GM12873 (cell line): ENCODE data around the gene NKX1-1.

Experiments
- TF ChIP-seq, protein P1 (sequence below): IDR thresholded peaks from 2 replicates; pipeline ENCODE4 v1.5.1; 2012; ENCODE audit warnings: low read depth, mild to moderate bottlenecking, moderate library complexity, low read length, control low read depth; ENCODE audit not compliant: insufficient read depth; ENCODE audit errors: missing control alignments

Gene NKX1-1

DNA sequence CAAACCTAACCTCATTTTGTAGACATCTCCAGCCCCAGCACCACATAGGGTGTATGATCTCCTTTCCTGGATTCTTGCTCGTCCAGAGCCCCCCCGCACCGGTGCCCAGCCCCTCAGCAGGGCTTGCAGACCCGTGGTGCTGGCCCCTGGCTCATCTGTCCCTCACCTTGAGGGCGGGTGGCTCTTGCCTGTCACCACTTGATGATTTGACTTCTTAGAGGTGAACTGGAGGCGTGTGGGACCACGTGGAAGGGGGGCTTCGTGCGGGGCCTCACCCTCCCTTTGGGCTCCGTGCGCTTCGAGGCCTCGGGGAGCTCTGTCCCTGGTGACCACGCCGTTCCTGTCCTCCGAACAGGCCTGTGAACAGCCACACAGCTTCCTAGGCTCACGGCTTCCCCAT is 43.7 kb downstream of the NKX1-1 start:
- TF ChIP-seq, protein P1, sequence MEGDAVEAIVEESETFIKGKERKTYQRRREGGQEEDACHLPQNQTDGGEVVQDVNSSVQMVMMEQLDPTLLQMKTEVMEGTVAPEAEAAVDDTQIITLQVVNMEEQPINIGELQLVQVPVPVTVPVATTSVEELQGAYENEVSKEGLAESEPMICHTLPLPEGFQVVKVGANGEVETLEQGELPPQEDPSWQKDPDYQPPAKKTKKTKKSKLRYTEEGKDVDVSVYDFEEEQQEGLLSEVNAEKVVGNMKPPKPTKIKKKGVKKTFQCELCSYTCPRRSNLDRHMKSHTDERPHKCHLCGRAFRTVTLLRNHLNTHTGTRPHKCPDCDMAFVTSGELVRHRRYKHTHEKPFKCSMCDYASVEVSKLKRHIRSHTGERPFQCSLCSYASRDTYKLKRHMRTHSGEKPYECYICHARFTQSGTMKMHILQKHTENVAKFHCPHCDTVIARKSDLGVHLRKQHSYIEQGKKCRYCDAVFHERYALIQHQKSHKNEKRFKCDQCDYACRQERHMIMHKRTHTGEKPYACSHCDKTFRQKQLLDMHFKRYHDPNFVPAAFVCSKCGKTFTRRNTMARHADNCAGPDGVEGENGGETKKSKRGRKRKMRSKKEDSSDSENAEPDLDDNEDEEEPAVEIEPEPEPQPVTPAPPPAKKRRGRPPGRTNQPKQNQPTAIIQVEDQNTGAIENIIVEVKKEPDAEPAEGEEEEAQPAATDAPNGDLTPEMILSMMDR, result no peak

DNA sequence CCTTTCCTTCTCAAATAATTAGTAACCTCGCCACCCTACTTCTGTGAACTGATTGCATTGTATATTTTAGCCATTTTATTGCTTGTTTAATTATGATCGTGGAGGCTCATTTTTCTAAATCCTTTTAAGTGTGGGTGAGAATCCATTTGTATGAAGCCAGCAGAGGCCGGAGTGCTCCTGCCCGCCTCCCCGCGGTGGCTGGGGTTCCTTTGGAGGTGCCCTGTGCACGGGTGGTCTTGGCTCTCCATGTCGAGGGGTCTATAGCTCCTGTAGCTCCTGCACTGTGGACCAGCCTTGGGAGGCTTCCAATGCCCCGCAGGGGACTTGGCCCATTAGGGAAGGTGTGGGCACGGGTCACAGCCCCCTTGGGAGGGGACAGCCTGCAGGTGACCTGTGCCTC is 44.2 kb downstream of the NKX1-1 start:
- TF ChIP-seq, protein P1, result no peak

DNA sequence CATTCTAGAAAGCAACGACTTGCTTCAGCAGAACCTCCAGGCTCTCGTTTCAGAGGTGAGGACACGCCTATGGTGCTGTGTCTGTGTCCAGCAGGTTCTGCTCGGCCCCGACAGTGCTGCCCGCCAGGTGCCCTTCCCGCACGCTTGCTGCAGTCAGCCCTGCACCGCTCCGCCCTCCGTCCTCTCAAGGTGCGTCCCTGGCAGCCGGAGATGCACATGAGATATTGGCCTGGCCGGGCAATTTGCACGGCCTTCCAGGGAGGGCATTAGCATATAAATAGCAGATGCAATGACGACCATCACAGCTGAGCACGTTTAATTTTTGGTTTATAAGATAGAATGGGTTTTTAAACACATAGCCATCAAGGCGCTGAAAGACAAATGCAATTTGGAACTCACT is 44.8 kb downstream of the NKX1-1 start:
- TF ChIP-seq, protein P1, result no peak

DNA sequence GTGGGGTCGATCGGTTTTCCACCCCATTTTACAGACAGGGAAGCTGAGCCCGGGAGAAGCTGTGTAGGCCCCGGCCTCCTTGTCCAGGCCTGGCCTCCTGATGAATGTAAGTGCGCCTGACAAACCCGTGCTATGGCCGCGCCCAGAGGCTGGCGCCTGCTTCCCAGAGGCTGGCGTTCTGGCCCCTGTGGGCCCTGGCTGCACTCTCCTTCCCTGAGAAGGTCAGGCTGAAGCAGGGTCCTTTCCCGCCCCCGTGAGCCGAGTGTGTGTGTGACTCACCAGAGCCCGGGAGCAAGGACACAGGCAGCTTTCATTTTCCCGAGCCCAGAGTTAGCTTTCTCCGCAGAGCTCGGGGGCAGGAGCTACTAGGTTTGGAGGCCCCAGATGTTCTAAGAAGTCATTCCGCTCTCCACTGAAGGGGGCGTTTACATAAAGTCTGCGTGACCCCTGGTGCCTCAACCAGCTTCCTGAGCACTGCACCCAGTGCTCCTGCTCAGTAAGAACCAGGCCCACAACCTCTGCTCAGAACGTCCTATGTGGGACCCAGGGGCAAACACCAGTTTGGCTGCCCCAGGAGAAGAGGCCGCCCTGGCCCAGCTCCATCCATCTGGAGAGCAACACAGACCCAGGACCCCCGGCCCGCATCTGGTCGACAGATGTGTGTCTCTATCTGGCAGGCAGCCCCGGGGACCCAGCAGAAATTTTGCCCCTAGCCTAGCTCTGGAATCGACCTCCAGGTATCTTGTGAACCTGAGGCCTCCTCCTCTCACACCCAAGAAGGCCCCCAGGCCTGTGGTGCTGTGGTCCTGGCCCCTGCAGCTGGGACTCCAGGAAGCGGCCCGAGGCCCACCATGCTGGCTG is 45.6 kb downstream of the NKX1-1 start:
- TF ChIP-seq, protein P1, result no peak

DNA sequence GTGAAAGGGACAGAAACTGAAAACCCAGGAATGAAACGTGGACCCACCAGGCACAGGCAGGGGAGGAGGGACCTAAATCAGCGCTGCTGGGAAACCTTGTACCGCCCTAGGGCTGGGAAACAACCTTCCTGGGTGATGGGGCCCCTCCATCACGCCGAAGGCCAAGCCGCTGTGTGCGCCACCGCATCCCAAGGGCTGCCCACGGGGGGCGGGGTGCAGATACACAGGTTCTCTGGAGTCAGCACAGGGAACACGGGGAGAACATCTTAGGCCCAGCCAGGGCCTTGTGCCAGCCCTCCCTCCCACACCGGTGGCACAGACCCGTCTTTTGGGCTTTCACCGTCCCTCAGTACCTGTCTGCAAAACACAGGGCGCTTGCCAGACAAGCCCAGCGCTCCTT is 46.3 kb downstream of the NKX1-1 start:
- TF ChIP-seq, protein P1, result no peak

DNA sequence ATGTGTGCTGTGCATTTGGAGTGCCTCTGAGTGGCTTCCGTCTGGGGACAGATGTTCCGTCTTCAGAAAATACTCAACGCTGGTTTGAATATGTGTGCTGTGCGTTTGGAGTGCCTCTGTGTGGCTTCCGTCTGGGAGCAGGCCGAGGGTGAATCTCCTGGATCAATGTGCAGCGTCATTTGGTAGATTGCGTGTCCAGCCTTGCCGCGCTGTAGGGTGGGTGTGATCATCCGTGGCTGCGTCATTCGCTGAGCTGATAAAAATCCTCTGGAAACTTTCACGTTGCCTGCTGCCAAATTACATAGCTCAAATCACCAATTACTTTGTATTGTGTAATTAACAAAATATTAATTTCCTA is 47.1 kb downstream of the NKX1-1 start:
- TF ChIP-seq, protein P1, result no peak

DNA sequence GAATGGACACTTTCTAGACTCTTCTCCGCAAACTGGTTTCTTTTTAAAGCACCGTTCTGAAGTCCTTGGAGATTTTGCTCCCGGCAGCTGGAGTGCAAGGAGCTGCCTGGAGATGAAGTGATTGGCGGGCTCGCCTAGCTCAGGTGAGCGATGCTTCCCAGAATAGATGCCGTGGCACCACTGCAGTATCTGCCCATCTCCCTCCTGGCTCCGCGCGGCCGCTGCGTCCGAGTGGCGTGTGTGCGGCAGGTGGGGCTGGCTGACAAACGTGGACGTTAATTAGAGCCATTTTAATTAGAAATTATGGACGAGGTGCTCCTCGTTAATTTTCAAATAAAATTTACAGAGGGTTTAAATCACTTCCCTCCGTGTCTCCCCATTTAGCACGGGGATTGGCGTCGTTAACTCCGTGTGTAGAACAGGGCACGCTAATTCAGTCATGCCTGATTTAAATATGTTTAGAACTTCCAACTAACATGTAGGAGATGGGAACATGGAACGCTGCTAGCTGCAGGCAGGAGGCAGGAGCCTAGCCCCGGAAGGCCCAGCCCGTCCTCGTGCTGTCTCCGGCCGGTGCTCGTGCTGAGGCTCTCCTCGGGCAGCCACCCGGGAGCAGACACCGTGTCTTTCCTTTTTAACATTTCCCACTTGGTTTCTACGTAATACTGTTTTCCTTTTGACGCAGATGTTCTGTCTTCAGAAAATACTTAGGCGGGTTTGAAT is 47.7 kb downstream of the NKX1-1 start:
- TF ChIP-seq, protein P1, result no peak
